CD4-positive, alpha-beta T cell treated with Interleukin-4 for 4 hours (primary cell): ENCODE measurements around the gene THBS4.

Experiments
- DNase-seq: peaks from one replicate; pipeline ENCODE4 v3.0.0-alpha.2; 2020

THBS4 gene

DNA sequence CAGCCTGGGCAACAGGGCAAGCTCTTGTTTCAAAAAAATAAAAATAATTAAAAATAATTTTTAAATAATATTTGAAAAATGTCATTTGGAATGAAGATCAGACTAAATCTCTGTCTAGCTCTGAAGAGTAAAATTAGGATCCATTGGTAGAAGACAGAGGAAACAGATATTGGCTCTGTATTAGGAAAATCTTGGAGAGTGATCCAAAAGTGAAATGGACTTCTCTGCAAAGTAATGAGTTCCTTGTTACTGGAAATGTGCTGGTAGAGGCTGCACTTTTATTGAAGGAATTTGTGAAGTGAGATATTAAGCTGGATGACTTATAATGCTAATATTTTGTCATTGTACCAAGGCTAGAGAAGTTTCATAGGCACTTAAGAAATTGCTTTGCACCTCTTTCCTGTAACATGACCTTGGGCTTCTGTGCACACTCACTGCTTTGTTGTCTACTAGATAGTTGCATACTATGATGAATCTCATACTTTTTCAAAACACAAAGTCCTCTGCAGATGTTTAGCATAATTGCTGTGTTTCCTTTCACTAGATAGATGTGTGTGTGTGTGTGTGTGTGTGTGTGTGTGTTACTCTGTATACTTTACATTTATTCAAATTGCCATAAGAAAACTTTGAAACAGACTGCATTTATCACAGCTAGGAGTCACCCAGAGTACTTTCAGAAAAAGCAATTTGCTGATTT is 13.1 kb downstream of the THBS4 start:
- no peak for DNase-seq

DNA sequence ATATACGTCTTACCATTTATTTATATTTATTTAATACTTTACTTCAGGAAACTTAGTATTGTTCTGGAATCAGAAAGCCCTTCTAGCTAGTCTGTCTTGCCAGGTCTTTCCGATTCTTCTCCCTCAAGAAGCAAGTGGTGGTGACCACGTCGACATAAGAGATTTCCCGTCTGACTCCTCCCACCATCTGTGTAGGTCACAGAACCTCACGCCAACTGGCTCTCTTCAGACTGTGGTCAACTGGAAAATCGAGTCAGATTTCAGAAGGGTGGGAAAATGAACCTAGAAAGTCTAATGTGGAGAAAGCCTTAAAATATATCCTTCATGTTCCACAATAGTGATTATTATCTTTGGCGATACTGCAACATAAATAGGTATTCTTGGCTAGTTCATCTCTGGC is 17.3 kb downstream of the THBS4 start:
- no peak for DNase-seq

DNA sequence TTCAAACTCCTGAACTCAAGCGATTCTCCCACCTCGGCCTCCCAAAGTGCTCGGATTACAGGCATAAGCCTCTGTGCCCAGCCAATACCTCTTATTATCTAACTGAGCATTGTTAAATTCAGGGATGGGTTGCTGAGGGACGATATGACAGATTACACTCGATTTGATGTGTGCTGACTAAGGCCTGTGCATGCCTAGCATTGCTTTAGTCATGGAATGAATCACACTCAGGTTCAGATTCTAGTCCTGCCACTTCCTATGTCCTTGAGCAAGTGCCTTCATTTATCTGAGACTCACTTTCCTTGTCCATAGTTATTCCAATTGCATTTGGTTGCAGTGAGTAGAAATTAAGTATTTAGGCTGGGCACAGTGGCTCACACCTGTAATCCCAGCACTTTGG is 19.5 kb downstream of the THBS4 start:
- no peak for DNase-seq

DNA sequence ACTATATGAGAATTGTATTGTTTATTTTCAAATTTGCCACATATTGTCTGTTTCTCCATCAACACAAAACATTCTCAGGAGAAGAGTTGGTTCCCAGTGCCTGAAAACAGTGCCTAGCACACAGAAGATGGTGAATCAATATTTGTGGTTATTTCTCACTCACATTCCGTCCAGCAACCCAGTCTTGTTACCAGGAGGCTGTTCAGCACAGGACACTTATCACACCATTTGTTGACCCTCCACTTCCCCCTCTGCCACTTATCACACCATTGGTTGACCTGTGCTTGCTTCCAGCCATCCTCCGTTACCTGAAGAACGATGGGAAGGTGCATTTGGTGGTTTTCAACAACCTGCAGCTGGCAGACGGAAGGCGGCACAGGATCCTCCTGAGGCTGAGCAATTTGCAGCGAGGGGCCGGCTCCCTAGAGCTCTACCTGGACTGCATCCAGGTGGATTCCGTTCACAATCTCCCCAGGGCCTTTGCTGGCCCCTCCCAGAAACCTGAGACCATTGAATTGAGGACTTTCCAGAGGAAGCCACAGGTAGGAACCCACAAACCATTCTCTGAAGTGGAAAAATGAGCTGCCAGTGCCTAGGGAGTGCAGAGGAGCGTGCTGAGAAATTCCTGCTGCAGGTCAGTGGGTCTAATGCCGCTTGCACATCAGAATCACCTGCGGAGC is 20.5 kb downstream of the THBS4 start:
- no peak for DNase-seq

DNA sequence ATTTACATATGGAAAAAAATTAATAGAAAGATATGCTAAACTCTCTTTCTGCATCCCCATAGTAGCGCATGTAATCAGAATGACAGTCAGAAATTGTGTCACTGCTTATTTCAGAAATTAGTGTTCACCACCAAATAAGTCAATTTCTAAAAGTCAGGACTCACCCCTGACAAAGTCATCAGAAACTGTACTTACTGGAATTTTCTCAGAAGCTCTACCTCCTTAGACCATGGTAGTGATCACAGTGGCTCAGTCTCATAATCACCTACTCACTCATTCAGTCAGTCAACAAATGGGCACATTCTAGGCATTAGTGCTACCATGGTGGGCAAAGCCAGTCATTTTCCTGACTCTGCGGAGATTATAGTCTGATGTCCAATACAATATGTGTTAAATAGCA is 22.0 kb downstream of the THBS4 start:
- DNase-seq: no peak

DNA sequence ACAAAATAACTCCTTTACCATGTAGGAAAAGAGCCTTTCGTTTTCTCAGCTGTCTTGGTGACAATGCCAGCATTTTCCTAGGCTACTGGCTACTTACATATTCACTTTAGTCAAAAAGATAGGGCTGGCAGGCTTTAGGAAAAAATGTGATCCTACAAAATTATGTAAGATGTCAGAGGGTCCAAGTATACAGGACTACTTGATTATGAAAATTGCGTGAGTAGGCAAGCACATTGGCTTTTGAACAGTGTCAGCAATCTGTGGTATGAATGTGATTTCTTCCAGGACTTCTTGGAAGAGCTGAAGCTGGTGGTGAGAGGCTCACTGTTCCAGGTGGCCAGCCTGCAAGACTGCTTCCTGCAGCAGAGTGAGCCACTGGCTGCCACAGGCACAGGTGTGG is 22.8 kb downstream of the THBS4 start:
- no peak for DNase-seq

DNA sequence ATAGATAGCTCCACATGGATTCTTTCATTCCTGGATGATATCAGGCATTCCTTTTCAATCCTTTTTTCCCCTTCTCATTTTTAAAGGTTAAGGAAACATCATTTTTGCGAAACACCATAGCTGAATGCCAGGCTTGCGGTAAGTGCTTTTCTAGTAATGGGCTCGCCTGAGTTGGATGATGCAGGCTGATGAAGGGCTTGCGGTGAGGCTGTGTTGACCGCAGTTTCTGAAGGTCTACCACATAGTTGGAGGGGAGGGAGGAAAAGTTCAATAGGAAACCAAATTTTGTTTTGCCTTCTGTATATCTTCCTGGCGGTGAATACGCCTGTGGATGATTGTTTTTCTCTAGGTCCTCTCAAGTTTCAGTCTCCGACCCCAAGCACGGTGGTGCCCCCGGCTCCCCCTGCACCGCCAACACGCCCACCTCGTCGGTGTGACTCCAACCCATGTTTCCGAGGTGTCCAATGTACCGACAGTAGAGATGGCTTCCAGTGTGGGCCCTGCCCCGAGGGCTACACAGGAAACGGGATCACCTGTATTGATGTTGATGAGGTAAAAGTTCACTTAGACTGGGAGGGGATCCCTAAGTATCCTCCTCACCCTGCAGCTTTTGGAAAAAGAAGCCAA is 24.3 kb downstream of the THBS4 start:
- DNase-seq: no peak

DNA sequence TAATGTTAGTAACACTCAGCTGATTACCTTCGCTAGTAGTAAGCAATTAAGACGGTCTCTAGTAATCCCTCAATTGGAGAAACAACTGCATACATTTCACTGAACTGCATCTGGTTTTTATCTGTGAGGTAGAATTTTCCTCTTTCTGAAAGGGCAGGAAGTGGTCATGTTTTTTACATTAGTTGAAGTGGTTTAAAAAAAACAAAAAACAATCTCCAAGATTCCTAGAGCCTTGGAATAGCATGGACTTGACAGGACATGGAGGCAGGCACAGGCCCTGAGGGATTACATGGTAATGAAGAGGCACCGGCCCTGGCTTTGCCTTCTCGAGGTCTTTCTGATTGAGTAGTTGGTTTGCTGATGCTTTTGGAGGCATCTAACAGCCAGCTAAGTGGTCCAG is 25.8 kb downstream of the THBS4 start:
- no peak for DNase-seq

DNA sequence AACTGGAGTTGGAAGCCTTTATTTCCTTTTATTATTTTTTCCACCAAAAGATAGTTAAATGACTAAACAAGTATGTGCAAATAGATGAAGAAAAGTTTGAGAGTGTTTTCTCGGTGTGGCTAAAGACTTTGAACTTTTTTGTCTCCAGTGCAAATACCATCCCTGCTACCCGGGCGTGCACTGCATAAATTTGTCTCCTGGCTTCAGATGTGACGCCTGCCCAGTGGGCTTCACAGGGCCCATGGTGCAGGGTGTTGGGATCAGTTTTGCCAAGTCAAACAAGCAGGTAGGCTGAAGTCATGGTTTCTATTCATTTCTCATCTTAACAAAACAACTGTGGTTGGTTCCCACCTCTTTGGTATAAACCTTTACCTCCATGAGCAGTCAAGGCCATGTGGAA is 26.4 kb downstream of the THBS4 start:
- no peak for DNase-seq

DNA sequence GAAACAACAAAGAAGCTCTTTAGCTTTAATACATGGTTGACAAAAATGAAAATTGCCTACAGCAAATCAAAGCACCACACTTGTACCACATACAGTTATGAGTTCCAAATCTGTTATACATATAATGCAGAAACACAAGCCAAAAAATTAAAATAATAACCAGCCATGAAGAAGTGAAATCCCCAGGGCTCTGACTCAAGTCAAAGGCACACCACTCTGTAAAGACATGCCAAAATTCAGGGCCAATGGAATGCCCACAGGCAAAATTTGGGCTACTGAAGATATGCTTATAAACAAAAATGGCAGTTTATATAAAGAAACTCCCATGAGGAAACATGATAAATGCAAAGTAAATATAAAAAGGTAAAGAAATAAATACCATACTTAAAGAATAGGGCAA is 29.0 kb downstream of the THBS4 start:
- no peak for DNase-seq

DNA sequence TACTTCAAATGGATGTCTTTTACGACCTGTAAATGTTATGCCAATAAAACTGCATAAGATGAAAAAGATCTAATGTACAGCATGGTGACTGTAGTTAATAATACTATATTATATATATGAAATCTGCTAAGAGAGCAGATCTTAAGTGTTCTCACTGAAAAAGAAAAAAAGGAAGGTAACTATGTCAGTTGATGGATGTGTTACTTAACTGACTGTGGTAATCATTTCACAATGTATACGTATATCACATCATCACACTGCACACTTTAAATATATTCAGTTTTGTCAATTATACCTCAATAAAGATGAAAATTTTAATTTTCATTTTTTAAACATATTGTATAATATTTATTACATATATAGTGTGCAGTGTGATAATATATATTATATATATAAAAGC is 31.9 kb downstream of the THBS4 start:
- no peak for DNase-seq

DNA sequence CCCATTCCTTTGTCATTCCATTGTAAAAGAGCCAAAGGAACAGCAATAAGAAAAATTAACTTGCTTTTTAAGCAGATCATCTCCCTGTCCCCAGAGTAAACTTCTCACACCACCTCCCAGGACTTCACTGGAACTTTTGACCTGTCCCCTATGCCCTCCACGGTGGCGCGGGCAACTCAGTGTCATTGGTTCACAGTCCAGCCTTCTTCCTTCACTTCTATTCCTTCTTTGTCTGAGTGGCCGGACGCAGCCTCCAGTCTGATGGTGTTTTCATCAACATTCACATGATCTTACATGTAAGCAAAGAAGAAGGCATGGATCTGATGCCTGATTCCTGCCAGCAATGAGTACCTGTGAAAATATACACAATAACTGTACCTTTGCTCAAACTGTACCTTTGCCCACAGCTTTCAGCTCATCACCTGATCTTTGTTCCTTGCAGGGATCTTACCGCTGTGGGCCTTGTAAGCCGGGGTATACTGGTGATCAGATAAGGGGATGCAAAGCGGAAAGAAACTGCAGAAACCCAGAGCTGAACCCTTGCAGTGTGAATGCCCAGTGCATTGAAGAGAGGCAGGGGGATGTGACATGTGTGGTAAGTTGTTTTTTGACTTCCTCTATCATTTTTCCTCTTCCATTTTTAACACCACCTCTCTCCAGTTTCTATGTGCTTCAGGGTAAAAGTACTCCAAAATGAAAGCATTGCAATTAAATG is 32.5 kb downstream of the THBS4 start:
- DNase-seq: no peak

DNA sequence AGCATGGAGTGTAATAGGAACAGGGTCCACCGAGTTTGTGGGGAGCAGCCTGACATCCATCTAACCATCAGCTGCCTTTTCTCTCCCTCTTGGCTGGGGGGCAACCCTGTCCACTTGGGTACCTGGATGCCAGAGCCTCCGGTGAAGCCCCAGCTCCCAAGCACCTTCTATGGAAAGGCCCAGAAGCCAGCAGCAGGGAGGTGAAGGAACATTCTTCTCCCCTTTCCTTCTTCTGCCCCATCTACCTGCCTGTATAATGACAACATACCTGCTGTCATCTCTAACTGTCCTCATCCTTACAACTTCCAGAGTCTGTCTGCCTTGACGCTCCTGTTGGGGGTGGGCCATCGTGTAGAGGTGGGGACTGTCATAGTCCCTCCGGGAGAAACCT is 33.1 kb downstream of the THBS4 start:
- DNase-seq: no peak

DNA sequence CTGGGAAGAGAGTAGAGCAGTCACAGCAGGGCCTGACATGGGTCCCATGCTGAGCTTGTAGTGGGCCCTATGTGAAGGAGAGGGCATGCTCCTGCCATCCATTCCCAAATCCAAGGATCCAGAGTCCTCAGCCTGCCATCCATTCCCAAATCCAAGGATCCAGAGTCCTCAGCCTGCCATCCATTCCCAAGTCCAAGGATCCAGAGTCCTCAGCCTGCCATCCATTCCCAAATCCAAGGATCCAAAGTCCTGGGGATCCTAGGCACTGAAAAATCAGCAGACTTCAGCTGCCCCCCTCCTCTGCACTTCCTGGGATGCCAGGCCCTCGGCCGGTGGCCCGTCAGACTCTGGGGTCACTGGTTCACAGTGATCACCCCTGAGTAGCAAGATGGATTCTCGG is 33.6 kb downstream of the THBS4 start:
- no peak for DNase-seq

DNA sequence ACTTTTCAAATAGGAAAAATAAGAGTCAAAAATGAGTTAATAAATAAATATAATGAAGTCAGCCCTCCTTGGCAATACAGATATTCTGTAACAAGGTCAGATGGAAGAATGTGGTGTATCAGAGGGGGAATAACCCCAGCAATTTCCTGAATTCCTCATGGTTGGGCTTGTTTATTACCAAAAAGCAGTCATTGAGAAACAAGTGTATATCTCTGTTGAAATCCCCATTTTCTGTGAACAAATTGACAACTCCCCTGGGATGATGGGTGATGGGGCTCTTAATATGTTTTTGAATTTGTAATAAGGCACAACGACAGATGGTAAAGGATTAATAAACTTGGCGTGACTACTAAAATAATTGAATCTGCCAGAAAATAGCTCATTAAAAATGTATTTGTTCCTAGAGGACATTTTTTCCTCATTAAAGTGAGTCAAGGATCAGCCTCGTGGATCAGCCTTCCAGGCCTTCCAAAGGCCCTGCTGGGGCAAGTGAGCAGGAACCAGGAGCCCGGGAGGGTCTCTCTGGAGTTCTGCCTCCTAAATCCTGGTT is 34.2 kb downstream of the THBS4 start:
- no peak for DNase-seq

DNA sequence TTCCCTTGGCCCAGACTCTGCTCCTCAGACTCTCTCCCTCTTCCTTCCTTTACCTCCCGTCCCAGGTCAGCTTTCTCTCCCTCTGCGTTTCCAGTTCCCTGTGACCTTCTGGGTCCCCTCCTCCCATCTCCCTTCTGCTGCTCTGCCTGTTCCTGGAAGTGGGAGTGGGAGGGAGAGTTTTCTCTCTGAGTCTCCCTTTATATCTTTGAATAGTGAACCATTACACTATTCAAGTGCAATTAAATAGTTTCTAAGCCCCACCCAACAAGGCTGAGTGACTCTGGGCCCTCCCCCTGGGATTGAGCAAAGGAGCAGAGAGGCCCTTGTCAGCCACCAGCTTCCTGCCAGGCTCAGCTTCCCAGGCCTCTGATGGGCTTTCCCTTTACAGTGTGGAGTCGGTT is 34.8 kb downstream of the THBS4 start:
- no peak for DNase-seq

DNA sequence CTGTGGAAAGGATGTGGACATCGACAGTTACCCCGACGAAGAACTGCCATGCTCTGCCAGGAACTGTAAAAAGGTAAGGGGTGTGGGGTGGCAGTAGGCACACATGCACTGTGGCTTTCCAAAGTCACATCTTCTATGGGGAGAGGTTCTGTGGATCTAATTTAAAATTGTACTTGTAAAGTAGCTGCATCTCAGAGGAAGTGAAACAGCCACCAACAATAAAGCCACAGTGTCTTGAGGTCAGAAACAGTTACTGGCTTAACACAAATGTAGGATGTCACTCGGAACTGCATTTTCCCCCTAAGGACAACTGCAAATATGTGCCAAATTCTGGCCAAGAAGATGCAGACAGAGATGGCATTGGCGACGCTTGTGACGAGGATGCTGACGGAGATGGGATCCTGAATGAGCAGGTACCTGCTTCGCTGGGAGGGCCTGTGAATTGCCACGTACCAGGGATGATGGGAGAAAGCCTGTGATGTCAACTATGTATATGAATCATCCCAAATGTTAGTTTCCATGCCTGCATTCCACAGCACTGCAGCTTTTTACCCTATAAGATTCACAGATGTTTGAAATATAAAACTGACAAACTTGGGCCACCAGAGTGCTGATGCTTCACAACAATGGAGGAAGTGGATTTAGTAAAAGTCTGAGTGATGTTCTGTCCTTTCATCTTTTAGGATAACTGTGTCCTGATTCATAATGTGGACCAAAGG is 35.3 kb downstream of the THBS4 start:
- DNase-seq: no peak

DNA sequence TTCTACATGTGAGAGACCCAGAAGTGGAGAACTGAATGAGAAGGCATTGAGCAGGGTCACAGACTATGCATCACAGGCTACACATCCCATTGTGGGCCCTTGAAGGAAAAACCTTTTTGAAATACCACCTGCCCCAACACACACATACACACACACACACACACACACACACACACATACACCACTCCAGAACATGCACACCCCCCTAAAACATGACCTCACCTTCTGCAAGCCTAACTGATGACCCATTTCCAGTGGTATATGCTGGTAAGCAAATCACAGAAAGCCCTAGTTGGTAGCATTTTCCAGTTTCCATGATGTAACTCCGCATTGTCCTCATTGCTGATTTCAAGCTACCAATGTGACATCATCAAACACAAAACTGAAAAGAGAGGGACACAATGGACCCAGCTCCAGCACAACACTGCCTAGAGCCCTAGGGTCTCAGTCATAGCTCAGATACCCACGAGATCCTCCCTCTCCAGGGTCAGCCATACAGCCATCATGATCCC is 36.4 kb downstream of the THBS4 start:
- DNase-seq: no peak

DNA sequence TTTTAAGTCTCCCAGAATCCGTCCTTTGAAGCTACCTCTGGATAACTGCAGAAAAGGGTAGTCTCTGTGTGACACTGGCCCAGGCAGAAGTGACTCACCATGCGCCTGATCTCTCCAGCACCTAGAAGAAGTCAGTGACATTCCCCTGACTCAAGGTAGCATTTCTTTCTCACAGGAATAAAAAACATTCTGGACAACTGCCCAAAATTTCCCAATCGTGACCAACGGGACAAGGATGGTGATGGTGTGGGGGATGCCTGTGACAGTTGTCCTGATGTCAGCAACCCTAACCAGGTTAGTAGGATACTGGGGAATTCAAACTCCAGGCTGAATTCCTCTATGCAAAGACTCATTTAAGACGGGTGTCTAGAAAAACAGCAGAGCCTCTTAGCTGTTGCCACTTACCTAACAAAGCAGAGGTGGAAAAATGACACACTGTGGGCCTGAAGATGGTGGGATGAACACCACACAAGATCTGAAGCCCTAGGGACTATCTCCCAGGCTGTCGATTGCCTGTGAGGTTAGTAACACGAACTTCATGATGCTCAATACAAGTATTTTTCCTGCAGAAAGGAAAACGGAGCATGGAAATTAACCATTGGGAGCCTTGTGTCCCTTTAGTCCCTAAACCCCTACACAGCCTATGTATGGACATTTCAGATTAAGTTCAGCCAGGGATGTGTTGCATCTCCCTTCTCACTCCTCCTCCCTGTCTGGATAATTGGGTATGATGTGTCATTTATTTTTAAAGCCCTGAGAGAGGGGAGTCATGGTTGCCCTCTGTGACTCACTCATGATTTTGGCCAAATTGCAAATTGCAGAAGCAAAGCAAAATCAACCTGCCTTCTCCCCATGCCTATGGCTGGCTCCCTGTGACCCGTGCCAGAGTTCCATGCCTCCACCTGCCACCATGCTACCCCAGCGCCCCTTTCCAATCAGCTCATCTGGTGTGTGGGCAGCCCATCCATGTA is 37.2 kb downstream of the THBS4 start:
- DNase-seq: no peak

DNA sequence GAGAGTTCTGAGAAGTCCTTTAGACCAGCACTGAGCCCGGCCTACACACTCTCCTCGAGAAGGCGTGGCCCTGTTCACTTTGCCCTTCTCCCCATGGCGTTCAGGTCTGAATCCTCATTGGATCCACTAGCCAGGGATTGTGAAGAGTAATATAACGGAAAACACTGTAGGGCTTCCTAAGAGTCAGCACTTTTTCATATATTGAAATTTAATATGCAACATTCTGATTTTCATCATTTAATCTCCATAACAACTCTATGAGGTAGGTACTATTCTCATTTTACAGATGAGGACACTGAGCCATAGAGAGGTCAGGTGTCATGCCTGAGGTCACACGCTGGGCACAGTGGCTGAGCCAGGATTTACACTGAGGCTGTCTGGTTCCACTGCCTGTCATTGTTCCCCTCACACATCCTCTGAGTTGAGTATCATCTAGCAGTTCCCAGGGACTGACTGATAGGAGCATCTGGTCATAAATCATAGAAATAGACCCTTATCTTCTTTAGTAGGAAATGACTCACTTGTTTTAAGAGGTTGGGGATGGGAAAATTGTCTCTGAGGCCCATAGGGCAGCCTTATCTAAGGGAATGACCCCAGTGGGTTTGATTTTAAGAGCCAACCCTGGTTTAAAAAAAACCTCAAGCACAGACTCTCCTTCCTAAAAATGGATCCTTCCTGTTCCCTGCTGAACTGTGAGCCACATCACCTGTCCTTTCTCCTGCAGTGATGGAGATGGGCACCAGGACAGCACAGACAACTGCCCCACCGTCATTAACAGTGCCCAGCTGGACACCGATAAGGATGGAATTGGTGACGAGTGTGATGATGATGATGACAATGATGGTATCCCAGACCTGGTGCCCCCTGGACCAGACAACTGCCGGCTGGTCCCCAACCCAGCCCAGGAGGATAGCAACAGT is 41.2 kb downstream of the THBS4 start:
- DNase-seq: no peak
